Type B pancreatic cell (in vitro differentiated cells): ENCODE data around the gene IRF2BP2. TPM values are rescaled to one million over a fixed set of nuclear protein-coding genes. Genes with fewer than 3 reads are reported as not detected.

Experiments
- DNase-seq: peaks from one replicate; pipeline ENCODE4 v3.0.0; 2021; ENCODE audit warnings: mixed read lengths; ENCODE audit not compliant: unreplicated experiment; ENCODE audit errors: extremely low spot score
- H3K27ac Mint-ChIP-seq: 2 replicates; pipeline ENCODE4 v1.8.0; 2021; ENCODE audit warnings: mild to moderate bottlenecking, mixed read lengths
- H3K27me3 Mint-ChIP-seq: 2 replicates; pipeline ENCODE4 v1.8.0; 2021; ENCODE audit warnings: mixed read lengths
- H3K36me3 Mint-ChIP-seq: 2 replicates; pipeline ENCODE4 v1.8.0; 2021; ENCODE audit warnings: mixed read lengths
- H3K4me1 Mint-ChIP-seq: one replicate; pipeline ENCODE4 v1.8.0; 2021; ENCODE audit warnings: mixed read lengths; ENCODE audit not compliant: unreplicated experiment
- H3K4me3 Mint-ChIP-seq: 2 replicates; pipeline ENCODE4 v1.8.0; 2021; ENCODE audit warnings: mild to moderate bottlenecking, mixed read lengths
- H3K9me3 Mint-ChIP-seq: 2 replicates; pipeline ENCODE4 v1.8.0; 2021; ENCODE audit warnings: mixed read lengths
- total RNA-seq: library from RNA; stranded (reverse); gene quantifications from 2 replicates; pipeline ENCODE4 v1.2.1, GENCODE V29; 2021; ENCODE audit warnings: low replicate concordance
- TF ChIP-seq, protein P1 (sequence below): fragments of 200-600 bp; sonication (generic); conservative IDR thresholded peaks from 2 replicates; pipeline ENCODE4 v1.5.0; 2021; ENCODE audit warnings: antibody characterized with exemption, mild to moderate bottlenecking

The IRF2BP2 gene
- total RNA-seq, 1 donor from 2014 or later = 181 TPM

DNA sequence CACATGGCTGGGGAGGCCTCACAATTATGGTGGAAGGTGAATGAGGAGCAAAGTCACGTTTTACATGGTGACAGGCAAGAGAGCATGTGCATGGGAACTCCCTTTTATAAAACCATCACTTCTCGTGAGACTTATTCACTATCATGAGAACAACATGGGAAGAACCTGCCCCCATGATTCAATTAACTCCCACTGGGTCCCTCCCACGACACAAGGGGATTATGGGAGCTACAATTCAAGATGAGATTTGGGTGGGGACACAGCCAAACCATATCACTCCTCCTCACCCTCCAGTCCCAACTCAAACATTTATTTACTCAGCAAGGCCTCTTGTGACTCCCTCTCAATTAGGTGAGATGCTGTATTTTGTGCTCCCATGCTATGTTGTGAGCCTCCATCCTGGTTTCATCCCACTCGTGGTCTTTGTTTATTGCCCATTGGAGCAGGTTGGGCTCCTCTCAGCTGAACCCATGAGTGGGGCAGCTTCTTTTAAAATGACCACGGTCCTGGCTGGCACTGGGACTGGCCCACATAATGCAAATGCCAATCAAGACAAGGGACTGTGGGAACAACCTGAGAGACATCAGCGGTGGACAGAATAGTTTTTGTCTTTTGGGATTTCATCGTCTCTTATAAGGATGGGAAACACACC, 28.8 kb downstream of the IRF2BP2 start:
- H3K4me3 Mint-ChIP-seq = no peak overlapping the region
- DNase-seq = no peak

GRCh38 chr1:234579967-234580366, 30.0 kb downstream of the IRF2BP2 start:
- TF ChIP-seq, protein P1, sequence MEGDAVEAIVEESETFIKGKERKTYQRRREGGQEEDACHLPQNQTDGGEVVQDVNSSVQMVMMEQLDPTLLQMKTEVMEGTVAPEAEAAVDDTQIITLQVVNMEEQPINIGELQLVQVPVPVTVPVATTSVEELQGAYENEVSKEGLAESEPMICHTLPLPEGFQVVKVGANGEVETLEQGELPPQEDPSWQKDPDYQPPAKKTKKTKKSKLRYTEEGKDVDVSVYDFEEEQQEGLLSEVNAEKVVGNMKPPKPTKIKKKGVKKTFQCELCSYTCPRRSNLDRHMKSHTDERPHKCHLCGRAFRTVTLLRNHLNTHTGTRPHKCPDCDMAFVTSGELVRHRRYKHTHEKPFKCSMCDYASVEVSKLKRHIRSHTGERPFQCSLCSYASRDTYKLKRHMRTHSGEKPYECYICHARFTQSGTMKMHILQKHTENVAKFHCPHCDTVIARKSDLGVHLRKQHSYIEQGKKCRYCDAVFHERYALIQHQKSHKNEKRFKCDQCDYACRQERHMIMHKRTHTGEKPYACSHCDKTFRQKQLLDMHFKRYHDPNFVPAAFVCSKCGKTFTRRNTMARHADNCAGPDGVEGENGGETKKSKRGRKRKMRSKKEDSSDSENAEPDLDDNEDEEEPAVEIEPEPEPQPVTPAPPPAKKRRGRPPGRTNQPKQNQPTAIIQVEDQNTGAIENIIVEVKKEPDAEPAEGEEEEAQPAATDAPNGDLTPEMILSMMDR = peak; percentile 59
- Mint-ChIP-seq H3K36me3 (no peaks in the 10 kb centered on the region), H3K27ac (no peak overlapping the region), H3K9me3 (no peaks in the 10 kb centered on the region), H3K4me3 (no peak overlapping the region), H3K4me1 (peaks cover 19% of the 10 kb centered on the region), H3K27me3 (no peaks in the 10 kb centered on the region)
- DNase-seq = no peak

More for the DNA sequence above, 28.8 kb downstream of the IRF2BP2 start:
- Mint-ChIP-seq H3K27ac (no peak overlapping the region), H3K27me3 (no peaks in the 10 kb centered on the region), H3K4me1 (peaks cover 31% of the 10 kb centered on the region), H3K9me3 (no peaks in the 10 kb centered on the region), H3K36me3 (no peaks in the 10 kb centered on the region)
- TF ChIP-seq, protein P1 = no peak

DNA sequence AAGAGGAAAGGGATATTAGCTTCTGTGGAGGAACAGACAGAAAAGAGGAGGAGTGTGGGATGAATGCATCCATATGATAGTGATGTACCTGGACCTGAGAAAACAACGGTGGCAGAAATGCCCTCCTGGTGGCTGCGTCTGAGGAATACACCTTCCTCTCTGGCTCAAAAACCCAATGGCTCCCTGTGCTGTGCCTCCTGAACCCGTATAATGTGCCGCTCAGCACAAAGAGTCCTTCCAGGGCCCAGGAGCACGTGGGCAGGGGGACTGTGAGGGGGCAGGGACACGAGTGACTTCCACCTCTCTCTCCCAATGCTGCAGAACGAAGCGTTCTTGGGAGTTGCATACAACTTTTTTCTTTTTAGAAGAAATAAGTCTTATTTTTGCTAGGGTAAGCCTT, 31.2 kb downstream of the IRF2BP2 start:
- Mint-ChIP-seq H3K27me3 (no peaks in the 10 kb centered on the region), H3K36me3 (no peaks in the 10 kb centered on the region), H3K4me1 (peaks cover 11% of the 10 kb centered on the region), H3K27ac (no peak overlapping the region), H3K9me3 (no peaks in the 10 kb centered on the region), H3K4me3 (no peak overlapping the region)
- no peak for DNase-seq
- TF ChIP-seq, protein P1 = no peak

- no peaks in the 10 kb centered on the region for H3K36me3 Mint-ChIP-seq
- TF ChIP-seq, protein P1 = no peak
- DNase-seq = peak; percentile 31
- no peaks in the 10 kb centered on the region for H3K9me3 Mint-ChIP-seq
- H3K4me3 Mint-ChIP-seq = no peak overlapping the region
- no peak overlapping the region for H3K27ac Mint-ChIP-seq
- peaks cover 17% of the 10 kb centered on the region for H3K4me1 Mint-ChIP-seq
- H3K27me3 Mint-ChIP-seq = no peaks in the 10 kb centered on the region
Observed at GRCh38 chr1:234578087-234578486, 31.9 kb downstream of the IRF2BP2 start.

DNA sequence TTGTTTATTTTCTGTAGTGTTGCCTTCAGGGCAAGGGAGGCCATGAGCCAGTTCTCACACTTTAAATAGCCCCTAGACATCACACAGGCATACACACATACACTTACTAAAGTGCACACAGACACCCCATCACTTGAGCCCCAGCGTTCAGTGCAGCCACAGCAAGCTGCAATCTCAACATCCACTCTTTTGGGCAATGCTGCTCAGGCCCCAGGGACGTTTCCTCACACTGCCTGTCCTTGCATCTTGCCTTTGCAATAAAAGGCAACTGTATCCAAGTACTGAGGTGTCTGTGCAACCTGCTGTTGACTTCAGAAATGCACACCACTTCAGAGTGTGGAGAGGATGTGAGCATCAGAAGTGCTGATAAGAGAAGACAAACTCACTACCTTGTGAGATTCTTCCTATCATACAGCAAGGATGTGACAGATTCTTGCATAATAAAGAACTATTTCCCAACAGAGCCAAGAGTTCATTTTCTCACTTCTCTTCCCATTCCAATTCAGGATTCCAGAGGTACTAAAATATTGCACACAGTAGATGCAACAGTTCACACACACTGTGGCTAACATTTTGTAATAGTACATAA, 36.2 kb downstream of the IRF2BP2 start:
- Mint-ChIP-seq H3K9me3 (no peaks in the 10 kb centered on the region), H3K4me1 (peaks cover 27% of the 10 kb centered on the region), H3K27ac (no peak overlapping the region), H3K27me3 (no peaks in the 10 kb centered on the region), H3K4me3 (no peak overlapping the region), H3K36me3 (no peaks in the 10 kb centered on the region)
- DNase-seq = peak; percentile 49
- TF ChIP-seq, protein P1 = no peak
